ENCODE results near the gene FGFBP2.
A peak's percentile ranks its signal among the peaks of the same experiment; 100 is the strongest.

The FGFBP2 gene

DNA sequence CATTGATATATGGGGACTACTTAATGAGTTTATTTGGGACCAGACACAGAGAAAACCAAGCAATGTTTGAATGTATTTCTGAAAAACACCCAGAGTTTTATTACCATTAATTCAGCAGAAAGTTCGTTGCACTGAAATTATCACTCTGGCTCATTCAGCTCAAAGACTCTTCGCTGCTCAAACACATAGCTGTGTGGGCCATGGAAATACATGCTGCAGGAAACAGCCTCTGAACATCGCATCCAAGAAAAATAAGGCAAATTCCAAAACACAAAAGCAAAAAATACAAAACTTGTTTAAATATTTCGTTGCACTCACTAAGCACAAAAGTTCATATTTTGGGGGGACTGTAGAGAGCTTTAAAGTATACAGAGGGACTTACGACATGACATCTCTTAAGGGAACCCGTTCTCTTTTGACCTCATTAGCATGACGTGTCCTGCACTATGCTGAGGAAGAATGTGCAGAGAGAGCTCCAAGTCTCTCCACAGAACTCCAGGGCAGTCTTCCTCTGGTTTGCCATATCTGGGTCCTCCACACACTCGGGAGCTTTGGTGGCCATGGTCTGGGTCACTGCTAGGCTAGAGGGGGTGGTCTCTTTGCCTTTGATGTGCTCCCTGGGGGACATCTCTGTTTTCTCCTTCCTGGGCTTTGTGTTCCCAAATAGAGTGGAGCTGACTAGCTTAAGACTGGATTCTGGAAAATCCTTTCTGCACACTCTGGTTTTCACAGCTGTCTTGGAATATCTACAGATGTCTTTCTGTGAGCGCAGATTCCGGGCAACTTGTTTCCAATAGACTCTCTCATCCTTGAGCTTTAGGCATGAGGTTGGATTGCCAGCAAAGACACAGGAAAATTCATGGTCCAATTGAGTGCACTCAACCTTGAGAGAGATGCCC, 27.2 kb downstream of the FGFBP2 start:
- peak overlapping the region; percentile 58 for H3K4me3 ChIP-seq (ENCODE audit: low read length)
- TF ChIP-seq, protein P1, sequence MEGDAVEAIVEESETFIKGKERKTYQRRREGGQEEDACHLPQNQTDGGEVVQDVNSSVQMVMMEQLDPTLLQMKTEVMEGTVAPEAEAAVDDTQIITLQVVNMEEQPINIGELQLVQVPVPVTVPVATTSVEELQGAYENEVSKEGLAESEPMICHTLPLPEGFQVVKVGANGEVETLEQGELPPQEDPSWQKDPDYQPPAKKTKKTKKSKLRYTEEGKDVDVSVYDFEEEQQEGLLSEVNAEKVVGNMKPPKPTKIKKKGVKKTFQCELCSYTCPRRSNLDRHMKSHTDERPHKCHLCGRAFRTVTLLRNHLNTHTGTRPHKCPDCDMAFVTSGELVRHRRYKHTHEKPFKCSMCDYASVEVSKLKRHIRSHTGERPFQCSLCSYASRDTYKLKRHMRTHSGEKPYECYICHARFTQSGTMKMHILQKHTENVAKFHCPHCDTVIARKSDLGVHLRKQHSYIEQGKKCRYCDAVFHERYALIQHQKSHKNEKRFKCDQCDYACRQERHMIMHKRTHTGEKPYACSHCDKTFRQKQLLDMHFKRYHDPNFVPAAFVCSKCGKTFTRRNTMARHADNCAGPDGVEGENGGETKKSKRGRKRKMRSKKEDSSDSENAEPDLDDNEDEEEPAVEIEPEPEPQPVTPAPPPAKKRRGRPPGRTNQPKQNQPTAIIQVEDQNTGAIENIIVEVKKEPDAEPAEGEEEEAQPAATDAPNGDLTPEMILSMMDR (IDR thresholded peaks at IDR 0.05; ENCODE audit: insufficient read depth, low read depth, low read length, missing control alignments), result no peak
- no peak for DNase-seq (ENCODE audit: low read depth)

DNA sequence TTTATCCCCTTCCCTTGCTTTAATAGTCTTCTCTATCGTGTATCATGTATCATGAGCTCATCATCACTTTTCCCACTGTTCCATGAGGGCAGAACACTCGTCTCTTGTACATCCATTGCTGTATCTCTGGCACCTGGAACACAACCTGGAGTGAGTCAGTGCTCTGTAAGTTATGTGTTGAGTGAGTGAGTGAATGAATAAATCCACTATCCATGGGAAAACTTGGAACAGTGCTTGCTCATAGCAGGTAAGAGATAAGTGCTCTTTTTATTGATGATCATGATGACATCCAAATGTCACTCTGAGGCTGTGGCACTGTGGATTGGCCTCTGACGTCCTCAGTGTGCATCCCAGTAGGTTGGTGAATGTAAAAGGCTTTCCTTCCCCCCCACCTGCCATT, 28.7 kb downstream of the FGFBP2 start:
- peak; percentile 90 for DNase-seq (ENCODE audit: low read depth)
- no peak overlapping the region for H3K4me3 ChIP-seq (ENCODE audit: low read length)
- TF ChIP-seq, protein P1 (IDR thresholded peaks at IDR 0.05; ENCODE audit: insufficient read depth, low read depth, low read length, missing control alignments), result no peak

DNA sequence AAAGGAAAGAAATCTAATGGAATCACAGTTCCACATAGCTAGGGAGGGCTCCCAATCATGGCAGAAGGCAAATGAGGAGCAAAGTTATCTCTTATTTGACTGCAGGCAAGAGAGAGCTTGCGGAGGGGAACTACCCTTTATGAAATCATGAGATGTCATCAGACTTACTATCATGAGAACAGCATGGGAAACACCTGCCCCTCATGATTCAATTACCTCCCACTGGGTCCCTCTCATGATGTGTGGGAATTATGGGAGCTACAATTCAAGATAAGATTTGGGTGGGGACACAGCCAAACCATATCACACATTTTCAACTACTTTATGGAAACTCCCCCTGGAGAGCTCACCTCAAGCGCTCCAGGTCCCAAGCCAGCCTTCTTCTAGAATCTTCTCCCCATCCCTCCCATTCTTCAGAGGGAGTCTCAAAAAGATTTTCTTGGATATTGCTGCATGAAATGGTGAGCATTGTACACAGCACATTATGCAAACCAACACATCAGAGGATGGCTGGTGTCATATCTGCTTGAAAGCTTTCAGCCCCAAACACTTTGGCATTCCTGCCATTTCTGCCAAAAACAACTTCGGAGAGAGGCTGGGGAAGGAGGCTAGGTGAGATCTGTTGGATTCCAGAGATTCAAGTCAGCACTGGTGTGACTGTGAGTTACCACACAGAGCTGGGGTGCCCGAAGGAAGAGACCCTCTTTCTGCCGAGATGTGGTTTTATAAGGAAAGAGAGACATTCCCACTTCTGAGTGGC, 31.3 kb downstream of the FGFBP2 start:
- TF ChIP-seq, protein P1 (IDR thresholded peaks at IDR 0.05; ENCODE audit: insufficient read depth, low read depth, low read length, missing control alignments), result no peak
- H3K4me3 ChIP-seq (ENCODE audit: low read length), result no peak overlapping the region
- no peak for DNase-seq (ENCODE audit: low read depth)

DNA sequence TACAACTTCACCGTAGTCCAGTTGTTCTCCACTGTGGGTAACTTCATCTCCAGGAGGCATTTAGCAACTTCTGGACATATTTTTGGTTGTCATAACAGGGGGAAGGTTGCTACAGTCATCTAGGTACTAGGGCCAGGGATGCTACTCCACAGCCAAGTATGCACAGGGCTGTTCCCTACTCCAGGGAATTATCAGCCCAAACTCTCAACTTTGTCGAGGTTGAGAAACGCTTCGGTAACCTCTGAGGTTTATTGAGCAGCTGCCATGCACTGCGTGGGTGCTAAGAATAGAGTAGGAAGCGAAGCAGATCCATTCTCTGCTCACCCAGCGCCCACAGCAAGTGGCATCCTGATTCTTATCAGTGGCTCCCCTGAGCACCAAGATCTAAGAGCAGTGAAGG, 32.7 kb downstream of the FGFBP2 start:
- no peak overlapping the region for H3K4me3 ChIP-seq (ENCODE audit: low read length)
- DNase-seq (ENCODE audit: low read depth), result no peak
- TF ChIP-seq, protein P1 (IDR thresholded peaks at IDR 0.05; ENCODE audit: insufficient read depth, low read depth, low read length, missing control alignments), result no peak

DNA sequence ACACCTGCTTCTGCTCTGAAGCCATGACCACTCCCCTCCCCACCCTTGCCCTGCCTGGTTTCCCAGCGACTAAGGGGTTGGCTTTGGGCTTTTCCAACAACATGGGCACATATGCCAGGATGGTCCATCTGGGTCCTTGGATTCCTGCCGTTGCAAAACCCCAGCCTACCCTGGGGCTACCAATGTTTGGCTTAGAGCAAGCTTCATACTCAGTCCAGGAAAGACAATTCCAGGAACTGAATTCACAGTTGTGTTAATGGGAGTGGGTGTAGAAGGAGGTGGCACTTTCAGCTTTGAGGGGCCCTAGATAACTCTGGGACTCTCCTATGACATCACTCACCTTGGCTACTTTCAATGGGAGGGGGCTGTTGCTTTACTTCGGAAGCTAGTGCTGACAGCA, 33.4 kb downstream of the FGFBP2 start:
- TF ChIP-seq, protein P1 (IDR thresholded peaks at IDR 0.05; ENCODE audit: insufficient read depth, low read depth, low read length, missing control alignments), result no peak
- DNase-seq (ENCODE audit: low read depth), result no peak
- no peak overlapping the region for H3K4me3 ChIP-seq (ENCODE audit: low read length)

DNA sequence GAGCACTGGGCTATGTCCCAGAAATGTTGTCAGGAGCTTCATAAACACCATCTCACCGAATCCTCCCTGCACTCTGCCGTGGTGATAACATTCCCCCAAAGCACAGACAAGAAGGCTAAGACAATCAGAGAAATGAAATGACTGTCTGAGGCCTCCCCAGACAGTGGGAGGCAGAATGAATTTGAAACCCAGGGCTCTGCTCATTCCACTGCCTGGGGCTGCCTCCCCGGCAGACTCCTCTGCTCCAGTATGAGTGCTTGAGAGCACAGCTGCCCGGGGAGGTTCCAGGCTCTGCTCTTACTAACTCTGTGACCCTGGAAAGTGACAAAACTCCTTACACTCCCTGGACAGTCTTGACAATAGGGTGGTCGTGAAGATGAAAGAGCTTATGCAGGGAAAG, 34.1 kb downstream of the FGFBP2 start:
- no peak for DNase-seq (ENCODE audit: low read depth)
- TF ChIP-seq, protein P1 (IDR thresholded peaks at IDR 0.05; ENCODE audit: insufficient read depth, low read depth, low read length, missing control alignments), result no peak
- no peak overlapping the region for H3K4me3 ChIP-seq (ENCODE audit: low read length)

Measured in epithelial cell of esophagus (primary cell).